ENCODE measurements around the gene ENOX1.

Gene ENOX1

GRCh38 chr13:43785261-43785649 lies 1.5 kb downstream of the ENOX1 start:
- no peak for DNase-seq

- DNase-seq, result no peak
These were observed 2.3 kb downstream of the ENOX1 start for GRCh38 chr13:43784496-43784895.

- no peak for DNase-seq
These were observed 3.0 kb downstream of the ENOX1 start for GRCh38 chr13:43783820-43784219.

GRCh38 chr13:43782686-43783085 lies 4.1 kb downstream of the ENOX1 start:
- DNase-seq, result no peak

GRCh38 chr13:43780666-43781065 lies 6.1 kb downstream of the ENOX1 start:
- no peak for DNase-seq

GRCh38 chr13:43776501-43777079 lies 10.2 kb downstream of the ENOX1 start:
- DNase-seq, result no peak

DNA sequence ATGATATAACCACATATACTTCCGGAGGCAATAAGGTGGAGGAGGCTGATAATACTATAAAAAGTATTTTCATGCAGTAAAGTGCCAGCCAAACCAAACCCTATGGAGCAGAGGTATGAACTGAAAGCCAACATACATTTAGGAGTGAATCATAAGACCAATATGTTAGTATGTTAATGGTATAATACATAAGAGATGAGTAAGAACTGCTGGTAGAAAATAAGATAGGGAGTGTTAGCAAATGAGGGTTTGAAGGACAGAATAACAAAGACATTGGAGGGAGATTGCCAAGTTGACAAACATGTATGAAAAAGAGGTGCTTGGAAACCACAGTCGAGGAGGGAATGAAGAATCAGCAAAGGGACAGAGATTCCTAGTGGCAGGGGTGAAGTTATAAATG lies 10.8 kb downstream of the ENOX1 start:
- DNase-seq, result no peak

DNA sequence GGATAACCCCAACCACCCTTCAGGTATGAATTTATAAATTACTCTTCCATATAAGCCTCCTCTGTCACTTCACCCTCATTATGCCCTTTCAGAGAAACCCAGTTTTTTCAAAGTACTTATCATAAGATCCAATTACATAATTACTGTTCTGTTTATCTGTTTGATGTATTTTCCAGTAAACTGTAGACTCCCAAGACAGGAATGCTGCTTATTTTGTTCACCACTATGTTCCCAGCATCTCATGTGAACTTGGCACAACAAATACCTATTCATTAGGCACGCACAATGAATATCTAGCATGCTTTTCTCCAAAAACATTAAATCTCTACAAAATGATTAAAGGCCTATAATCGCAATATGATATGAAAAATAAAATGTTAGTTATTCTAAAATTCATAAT lies 13.2 kb downstream of the ENOX1 start:
- no peak for DNase-seq

GRCh38 chr13:43770871-43771270 lies 15.9 kb downstream of the ENOX1 start:
- DNase-seq, result no peak

- DNase-seq, result no peak
These were observed 17.2 kb downstream of the ENOX1 start for GRCh38 chr13:43769529-43769928.

DNA sequence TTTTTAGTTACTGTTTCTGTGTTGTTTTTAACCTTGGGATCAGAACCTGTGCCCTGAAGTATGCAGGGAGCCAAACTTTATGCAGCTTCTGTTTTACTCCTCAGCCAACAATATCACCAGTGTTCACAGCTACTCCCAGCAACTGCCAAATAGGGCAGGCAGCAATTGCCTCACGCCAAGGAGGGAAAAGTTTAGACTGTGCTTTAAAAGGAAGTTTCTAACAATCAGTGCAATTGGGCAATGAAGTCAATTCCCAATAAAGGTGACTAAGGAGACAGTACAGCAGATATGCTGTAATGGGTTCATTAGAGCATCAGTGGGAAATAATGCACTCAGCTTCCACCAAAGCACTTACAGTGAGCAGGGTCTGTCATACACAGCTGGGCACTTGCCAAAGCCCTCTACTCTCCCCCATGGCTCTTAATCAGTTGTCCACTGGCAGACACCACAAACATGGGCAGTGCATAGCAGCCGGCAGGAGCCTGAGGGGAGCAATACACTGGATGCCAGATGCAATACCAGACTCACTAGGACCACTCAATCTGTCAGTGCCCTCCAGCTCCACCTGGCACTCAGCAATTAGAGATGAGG lies 19.3 kb downstream of the ENOX1 start:
- peak; percentile 83 for DNase-seq

DNA sequence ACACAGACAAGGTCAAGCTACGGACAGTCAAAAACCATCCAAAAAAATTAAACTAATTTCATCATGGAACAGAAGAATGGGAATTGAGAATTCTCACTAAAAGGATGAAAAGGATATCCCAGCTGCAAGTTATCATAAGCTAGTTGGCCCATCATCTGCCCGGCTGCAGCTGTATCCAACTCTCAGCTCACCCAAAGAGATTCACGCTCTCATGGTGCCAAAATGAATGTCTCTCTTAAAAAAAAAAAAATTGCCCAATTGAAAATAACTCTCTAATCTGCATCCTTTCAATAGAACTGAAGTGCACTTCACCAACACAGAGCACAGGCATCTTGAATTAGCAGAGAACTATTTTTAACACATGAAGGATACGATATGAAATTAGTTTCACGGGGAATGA lies 20.0 kb downstream of the ENOX1 start:
- DNase-seq, result no peak

- no peak for DNase-seq
These were observed 22.4 kb downstream of the ENOX1 start for GRCh38 chr13:43764349-43764748.

GRCh38 chr13:43763143-43763759 lies 23.5 kb downstream of the ENOX1 start:
- DNase-seq, result no peak

- DNase-seq, result no peak
These were observed 25.0 kb downstream of the ENOX1 start for GRCh38 chr13:43761616-43762315.

- peak; percentile 41 for DNase-seq
These were observed 26.5 kb downstream of the ENOX1 start for GRCh38 chr13:43760257-43760656.

DNA sequence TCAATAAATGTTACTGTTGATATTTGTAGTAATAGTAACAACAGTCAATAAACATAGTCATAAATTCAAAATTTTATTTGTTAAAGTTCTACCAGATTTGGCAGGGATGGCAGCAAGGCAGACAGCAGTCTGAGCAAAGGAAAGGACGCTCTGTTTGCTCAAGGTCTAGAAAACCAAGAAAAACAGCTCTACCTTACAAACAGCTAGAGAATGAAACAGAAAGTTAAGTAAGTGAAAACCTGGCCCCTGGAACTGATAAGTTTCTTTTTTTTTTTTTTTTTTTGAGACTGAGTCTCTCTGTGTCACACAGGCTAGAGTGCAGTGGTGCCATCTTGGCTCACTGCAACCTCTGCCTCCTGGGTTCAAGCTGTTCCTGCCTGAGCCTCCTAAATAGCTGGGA lies 27.9 kb downstream of the ENOX1 start:
- DNase-seq, result no peak

GRCh38 chr13:43757266-43757665 lies 29.5 kb downstream of the ENOX1 start:
- no peak for DNase-seq

GRCh38 chr13:43755844-43756243 lies 30.9 kb downstream of the ENOX1 start:
- no peak for DNase-seq

DNA sequence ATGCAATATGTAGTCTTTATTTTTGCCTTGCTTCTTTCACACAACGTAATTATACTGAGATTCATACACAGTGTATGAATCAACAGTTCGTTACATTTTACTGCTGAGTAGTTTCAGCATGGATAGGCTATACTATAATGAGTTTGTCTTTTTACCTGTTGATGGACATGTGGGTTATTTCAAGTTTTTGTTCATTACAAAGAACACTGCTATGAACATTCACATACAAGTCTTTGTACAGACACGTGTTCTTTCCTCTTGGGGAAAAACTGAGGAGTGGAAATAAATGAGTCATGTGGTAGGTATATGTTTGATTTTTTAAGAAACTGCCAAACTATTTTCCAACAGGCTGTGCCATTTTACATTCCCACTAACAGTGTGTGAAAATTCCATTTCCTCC lies 35.1 kb downstream of the ENOX1 start:
- DNase-seq, result no peak

GRCh38 chr13:43749503-43749902 lies 37.3 kb downstream of the ENOX1 start:
- no peak for DNase-seq

GRCh38 chr13:43744261-43745031 lies 42.3 kb downstream of the ENOX1 start:
- no peak for DNase-seq

GRCh38 chr13:43742911-43743310 lies 43.9 kb downstream of the ENOX1 start:
- DNase-seq, result no peak

All from DMS 273 treated with DMSO at 0.1 percent for 48 hours (cell line).